Measurements from ENCODE around the gene LONRF2. TPM values are rescaled to one million over a fixed set of nuclear protein-coding genes. Genes with fewer than 3 reads are reported as not detected.

LONRF2 gene
- total RNA-seq, 6 experiments from 2014 or later, result not detected

DNA sequence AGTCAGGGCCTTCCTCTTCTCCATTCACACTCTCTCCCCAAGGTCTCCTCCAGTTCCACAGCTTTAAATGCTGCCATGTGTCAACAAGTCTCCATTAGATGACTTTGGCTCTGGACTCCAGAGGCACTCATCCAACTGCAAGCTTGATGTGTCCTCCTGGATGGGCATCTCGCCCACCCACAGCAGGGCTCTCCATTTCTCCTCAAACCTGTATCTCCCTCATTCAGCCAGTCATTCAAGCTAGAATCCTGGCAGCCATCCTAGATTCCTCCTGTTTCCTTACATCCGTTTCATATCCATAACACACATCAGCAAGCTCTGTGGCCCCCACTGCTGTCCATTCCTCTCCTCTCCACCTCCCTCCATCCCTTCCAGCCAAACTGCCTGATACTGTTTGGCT, 91.5 kb downstream of the LONRF2 start:
- no peak overlapping the region for H3K4me3 Mint-ChIP-seq

DNA sequence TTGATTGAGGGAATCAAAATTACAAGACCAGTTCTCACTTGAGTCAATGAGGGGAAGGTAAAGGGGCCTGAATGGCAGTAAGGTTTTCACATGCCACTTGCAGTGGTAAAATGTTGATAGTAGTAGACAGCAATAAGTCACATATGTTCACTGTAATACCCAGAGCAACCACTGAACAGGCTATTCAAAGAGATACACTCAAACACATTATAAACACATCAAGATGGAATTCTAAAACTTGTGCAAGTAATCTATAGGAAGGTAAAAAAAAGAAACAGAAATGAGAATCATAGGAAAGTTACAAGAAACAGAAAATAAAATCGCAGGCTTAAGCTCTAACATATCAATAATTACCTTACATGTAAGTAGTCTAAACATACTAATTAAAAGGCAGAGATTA, 93.3 kb downstream of the LONRF2 start:
- H3K27ac Mint-ChIP-seq, result no peak overlapping the region

More for the DNA sequence above, 91.5 kb downstream of the LONRF2 start:
- no peak for TF ChIP-seq CTCF (IDR thresholded peaks at IDR 0.05)
- H3K36me3 Mint-ChIP-seq (ENCODE audit: low read depth), result no peaks in the 10 kb centered on the region
- peaks cover 6% of the 10 kb centered on the region; the same call in 1 of the 2 replicates for H3K4me1 Mint-ChIP-seq (ENCODE audit: low read depth)
- H3K27me3 Mint-ChIP-seq (ENCODE audit: insufficient read depth), result peaks cover 3% of the 10 kb centered on the region; the same call in 1 of the 2 replicates
- H3K9me3 Mint-ChIP-seq, result no peaks in the 10 kb centered on the region
- DNase-seq, result no peak
- no peak overlapping the region for H3K27ac Mint-ChIP-seq

GRCh38 chr2:100228415-100228814, 93.9 kb downstream of the LONRF2 start:
- Mint-ChIP-seq H3K27me3 (ENCODE audit: insufficient read depth) (peaks cover 12% of the 10 kb centered on the region), H3K36me3 (ENCODE audit: low read depth) (no peaks in the 10 kb centered on the region), H3K4me1 (ENCODE audit: low read depth) (no peaks in the 10 kb centered on the region), H3K9me3 (no peaks in the 10 kb centered on the region), H3K27ac (no peak overlapping the region), H3K4me3 (no peak overlapping the region)
- TF ChIP-seq CTCF (IDR thresholded peaks at IDR 0.05), result no peak
- DNase-seq, result no peak

More for the DNA sequence above, 93.3 kb downstream of the LONRF2 start:
- peaks cover 2% of the 10 kb centered on the region; the same call in 1 of the 2 replicates for H3K4me1 Mint-ChIP-seq (ENCODE audit: low read depth)
- H3K27me3 Mint-ChIP-seq (ENCODE audit: insufficient read depth), result peaks cover 8% of the 10 kb centered on the region
- H3K4me3 Mint-ChIP-seq, result no peak overlapping the region
- H3K36me3 Mint-ChIP-seq (ENCODE audit: low read depth), result no peaks in the 10 kb centered on the region
- no peak for DNase-seq
- TF ChIP-seq CTCF (IDR thresholded peaks at IDR 0.05), result peak; percentile 44
- H3K9me3 Mint-ChIP-seq, result no peaks in the 10 kb centered on the region

- TF ChIP-seq CTCF (IDR thresholded peaks at IDR 0.05), result no peak
- no peak overlapping the region for H3K27ac Mint-ChIP-seq
- no peaks in the 10 kb centered on the region for H3K9me3 Mint-ChIP-seq
- H3K36me3 Mint-ChIP-seq (ENCODE audit: low read depth), result no peaks in the 10 kb centered on the region
- H3K27me3 Mint-ChIP-seq (ENCODE audit: insufficient read depth), result peaks cover 17% of the 10 kb centered on the region
- H3K4me3 Mint-ChIP-seq, result no peak overlapping the region
- no peaks in the 10 kb centered on the region for H3K4me1 Mint-ChIP-seq (ENCODE audit: low read depth)
- no peak for DNase-seq
Measured at GRCh38 chr2:100224988-100225710, 97.2 kb downstream of the LONRF2 start.

DNA sequence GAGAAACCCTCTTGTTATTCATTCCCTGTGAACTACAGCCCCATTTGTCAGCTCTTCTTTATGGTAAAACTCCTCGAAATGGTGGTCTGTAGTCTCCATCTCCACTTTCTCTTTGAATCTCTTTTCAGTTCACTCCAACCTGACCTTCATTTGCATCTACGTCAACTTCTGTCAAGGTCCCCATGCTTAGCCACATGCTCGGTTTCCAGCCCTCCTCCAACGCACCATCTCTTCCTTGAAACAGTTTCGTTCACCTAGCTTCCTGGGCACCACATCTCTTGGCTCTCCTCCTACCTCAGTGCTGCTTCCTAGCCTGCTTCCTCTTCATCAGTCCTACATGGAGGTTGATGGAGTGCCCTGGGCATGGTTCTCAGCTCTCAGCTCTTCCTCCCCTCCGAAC, 98.8 kb downstream of the LONRF2 start:
- no peak for DNase-seq
- Mint-ChIP-seq H3K27me3 (ENCODE audit: insufficient read depth) (peaks cover 17% of the 10 kb centered on the region), H3K9me3 (no peaks in the 10 kb centered on the region), H3K36me3 (ENCODE audit: low read depth) (no peaks in the 10 kb centered on the region), H3K4me1 (ENCODE audit: low read depth) (no peaks in the 10 kb centered on the region), H3K4me3 (no peak overlapping the region), H3K27ac (no peak overlapping the region)
- no peak for TF ChIP-seq CTCF (IDR thresholded peaks at IDR 0.05)

Other genes starting within 250 kb of the LONRF2 start
- 1 to 10 TPM in 4 of 6 experiments, under 1 TPM in 2; 0.80 to 8.2 (median 6.8) TPM for gene AFF3, start 179.9 kb downstream of the LONRF2 start, total RNA-seq (2021; fragmentation: NEBNext Ultra II Directional; extraction: Animal tissue kit (Norgen Biotek cat#: 25700))
- gene CHST10, start 95.2 kb upstream of the LONRF2 start, total RNA-seq (2021; fragmentation: NEBNext Ultra II Directional; extraction: Animal tissue kit (Norgen Biotek cat#: 25700)), result 1 to 10 TPM; 5.9 to 6.9 (median 6.4) TPM
- gene NMS, start 148.0 kb upstream of the LONRF2 start, total RNA-seq (2021; fragmentation: NEBNext Ultra II Directional; extraction: Animal tissue kit (Norgen Biotek cat#: 25700)), result not detected
- 10 to 100 TPM; 26.1 to 30.3 (median 29.1) TPM for gene PDCL3, start 240.5 kb upstream of the LONRF2 start, total RNA-seq (2021; fragmentation: NEBNext Ultra II Directional; extraction: Animal tissue kit (Norgen Biotek cat#: 25700))